ENCODE results near the gene GALNT16.

Gene GALNT16

GRCh38 chr14:69405762-69406161, 145.8 kb downstream of the GALNT16 start:
- no peak for DNase-seq (ENCODE audit: low spot score)

Measured in NAMALWA (cell line).